Stomach (tissue), 9 donors: ENCODE data around the gene CHST11. TPM values are rescaled to one million over a fixed set of nuclear protein-coding genes. Genes with fewer than 3 reads are reported as not detected.

Experiments used
- DNase-seq, 2 donors: peaks; one replicate each; pipeline versions ENCODE4 v3.0.0 to v3.0.0-alpha.2; 2013 to 2019
- H3K27ac ChIP-seq, 5 donors: fragments of 200-600 bp in 4 of 5; sonication (generic) in 4 of 5; one replicate each; pipeline ENCODE4 v1.5.1; 2013 to 2019; ENCODE audit warnings: mild to moderate bottlenecking in 1 of 5, moderate library complexity in 1 of 5
- H3K27me3 ChIP-seq, 3 donors: fragments of 200-600 bp; sonication (generic); one replicate each; pipeline ENCODE4 v1.5.1; 2017 to 2019; ENCODE audit warnings: mixed run types in 1 of 3
- H3K36me3 ChIP-seq, 4 donors: fragments of 200-600 bp; sonication (generic); 1 replicate in 3 of 4; 2 replicates in 1 of 4; pipeline ENCODE4 v1.5.1; 2016 to 2019
- H3K4me1 ChIP-seq, 4 donors: fragments of 200-600 bp; sonication (generic); one replicate each; pipeline ENCODE4 v1.5.1; 2016 to 2019
- H3K4me3 ChIP-seq, 4 donors: fragments of 200-600 bp; sonication (generic) in 3 of 4; one replicate each; pipeline ENCODE4 v1.5.1; 2016 to 2019; ENCODE audit warnings: mild to moderate bottlenecking in 1 of 4
- H3K9me3 ChIP-seq, 4 donors: fragments of 200-600 bp; sonication (generic); one replicate each; pipeline ENCODE4 v1.5.1; 2016 to 2019
- CTCF ChIP-seq, 7 experiments: fragments of 450-650 bp in 4 of 7; fragments of 200-600 bp in 3 of 7; sonication (generic) in 3 of 7; IDR thresholded peaks; one replicate each; pipeline ENCODE4 v1.5.1; 2016 to 2019; ENCODE audit warnings: antibody characterized with exemption in 7 of 7, control low read depth in 2 of 7, mild to moderate bottlenecking in 1 of 7
- EP300 ChIP-seq: sonication (generic); formaldehyde crosslinking; IDR thresholded peaks from one replicate; pipeline ENCODE4 v1.6.1; 2017; ENCODE audit warnings: antibody characterized with exemption
- POLR2A ChIP-seq, 4 donors: fragments of 450-650 bp; IDR thresholded peaks; one replicate each; pipeline ENCODE4 v1.6.1; 2016; ENCODE audit warnings: antibody characterized with exemption in 4 of 4, control low read depth in 2 of 4, mild to moderate bottlenecking in 1 of 4, moderate library complexity in 1 of 4
- POLR2AphosphoS5 ChIP-seq, 3 donors: sonication (generic); formaldehyde crosslinking; IDR thresholded peaks; one replicate each; pipeline ENCODE4 v1.6.1; 2016; ENCODE audit warnings: antibody characterized with exemption in 3 of 3
- WGBS, 5 donors: extraction: QIAGEN DNeasy Blood & Tissue Kit in 3 of 5; methylation state at CpG; one replicate each; pipeline versions ENCODE4 v1.1.5 to v1.1.7; 2013 to 2018; 5-methylcytosine and 5-hydroxymethylcytosine counted together
- intact Hi-C: fragments of 100-400 bp; cut with DNase I; formaldehyde crosslinking; loops from one replicate; pipeline ENCODE4 v1.15.1; 2023; ENCODE audit warnings: low total_unique reads
- polyA plus RNA-seq, 3 donors: library from polyadenylated mRNA; stranded (reverse); fragments of 200-250 nt; gene quantifications; one replicate each; pipeline ENCODE4 v1.2.3, GENCODE V29; 2013
- total RNA-seq, 5 donors: library from RNA; depleted of rRNA; stranded (reverse); fragments of >200 nt; gene quantifications; one replicate each; pipeline versions ENCODE4 v1.1.0 to v1.2.3, GENCODE V29; 2014 to 2016
- donor health status: healthy with polysubstance abuse.
- donor health status: Bipolar disorder and iron deficiency.
- donor health status: healthy.

Gene CHST11
- total and polyA plus RNA-seq, 8 donors: 2.3 to 192 (median 18.6) TPM

- no peaks in the 10 kb centered on the region for H3K27me3 ChIP-seq
- peak in 1 of 3 donors; percentile 20 for TF ChIP-seq POLR2AphosphoS5 (IDR thresholded peaks at IDR 0.05)
- TF ChIP-seq EP300: no peak
- peak overlapping the region; percentile 61 to 82 (median 77) for H3K27ac ChIP-seq
- no peaks in the 10 kb centered on the region for H3K36me3 ChIP-seq
- intact Hi-C loops: loop anchor here (10.0 kb wide), 1 partner anchor 334 kb away; no protein-coding TSS in a partner anchor
- no peaks in the 10 kb centered on the region for H3K9me3 ChIP-seq
- peak overlapping the region; percentile 14 to 30 (median 19) for H3K4me3 ChIP-seq
- H3K4me1 ChIP-seq: peaks cover 10 to 46% (median 31%) of the 10 kb centered on the region in 4 donors
- 41 to 61% (median 47%) methylated on average over 28 to 29 of the region's 29 CpGs for WGBS, 5 donors
- DNase-seq: peak; percentile 40 to 74
Observed at GRCh38 chr12:104720339-104721038, 263.7 kb downstream of the CHST11 start.

GRCh38 chr12:104721039-104721405, 264.3 kb downstream of the CHST11 start:
- Histone ChIP-seq H3K27me3 (no peaks in the 10 kb centered on the region), H3K9me3 (no peaks in the 10 kb centered on the region)

GRCh38 chr12:104721936-104722335, 265.2 kb downstream of the CHST11 start:
- TF ChIP-seq CTCF (IDR thresholded peaks at IDR 0.05) (no peak), EP300 (no peak), POLR2A (IDR thresholded peaks at IDR 0.05) (no peak), POLR2AphosphoS5 (IDR thresholded peaks at IDR 0.05) (no peak)
- no peaks in the 10 kb centered on the region for H3K27me3 ChIP-seq
- intact Hi-C loops: loop anchor here (10.0 kb wide), 1 partner anchor 333 kb away; no protein-coding TSS in a partner anchor
- no peak overlapping the region for H3K4me3 ChIP-seq
- no peaks in the 10 kb centered on the region for H3K9me3 ChIP-seq
- H3K36me3 ChIP-seq: no peaks in the 10 kb centered on the region
- WGBS, 5 donors: 93 to 100% (median 97%) methylated on average over 5 to 6 of the region's 6 CpGs
- H3K4me1 ChIP-seq: peaks cover 4 to 41% (median 28%) of the 10 kb centered on the region in 4 donors
- peak overlapping the region in 1 of 5 donors; percentile 78 for H3K27ac ChIP-seq
- DNase-seq: no peak

More at GRCh38 chr12:104721039-104721405, 264.3 kb downstream of the CHST11 start:
- no peak for DNase-seq
- TF ChIP-seq CTCF (IDR thresholded peaks at IDR 0.05): no peak
- TF ChIP-seq POLR2AphosphoS5 (IDR thresholded peaks at IDR 0.05): no peak
- TF ChIP-seq EP300: no peak
- no peak for TF ChIP-seq POLR2A (IDR thresholded peaks at IDR 0.05)
- intact Hi-C loops: loop anchor here (10.0 kb wide), 1 partner anchor 334 kb away; no protein-coding TSS in a partner anchor
- no peaks in the 10 kb centered on the region for H3K36me3 ChIP-seq
- H3K4me1 ChIP-seq: peaks cover 5 to 41% (median 28%) of the 10 kb centered on the region in 4 donors
- H3K4me3 ChIP-seq: peak overlapping the region in 3 of 4 donors; percentile 14 to 30 (median 19)
- peak overlapping the region; percentile 61 to 82 (median 77) for H3K27ac ChIP-seq

GRCh38 chr12:104722601-104723534, 266.1 kb downstream of the CHST11 start:
- WGBS, 5 donors: 82 to 88% (median 84%) methylated on average over 21 of the region's 21 CpGs
- DNase-seq: no peak
- Histone ChIP-seq H3K4me1 (peaks cover 4 to 43% (median 28%) of the 10 kb centered on the region in 4 donors), H3K27ac (no peak overlapping the region), H3K36me3 (no peaks in the 10 kb centered on the region), H3K27me3 (no peaks in the 10 kb centered on the region), H3K4me3 (no peak overlapping the region), H3K9me3 (no peaks in the 10 kb centered on the region)
- no peak for TF ChIP-seq CTCF (IDR thresholded peaks at IDR 0.05)
- no peak for TF ChIP-seq EP300
- TF ChIP-seq POLR2AphosphoS5 (IDR thresholded peaks at IDR 0.05): no peak
- TF ChIP-seq POLR2A (IDR thresholded peaks at IDR 0.05): no peak
- intact Hi-C loops: loop anchor here (10.0 kb wide), 1 partner anchor 332 kb away; no protein-coding TSS in a partner anchor
